Sigmoid colon (tissue), 7 donors: Measurements from ENCODE around the gene FHL3. TPM values are rescaled to one million over a fixed set of nuclear protein-coding genes. Genes with fewer than 3 reads are reported as not detected.

Experiments
- DNase-seq: peaks from one replicate; pipeline ENCODE4 v3.0.0-alpha.2; 2019
- H3K27ac ChIP-seq, 4 donors: fragments of 200-600 bp; sonication (generic); one replicate each; pipeline ENCODE4 v1.5.1; 2016 to 2019; ENCODE audit warnings: mild to moderate bottlenecking in 1 of 4
- H3K27me3 ChIP-seq, 3 donors: fragments of 200-600 bp; sonication (generic); one replicate each; pipeline ENCODE4 v1.5.1; 2019; ENCODE audit warnings: mild to moderate bottlenecking in 1 of 3
- H3K36me3 ChIP-seq, 4 donors: fragments of 200-600 bp; sonication (generic); one replicate each; pipeline ENCODE4 v1.5.1; 2016 to 2019
- H3K4me1 ChIP-seq, 4 donors: fragments of 200-600 bp; sonication (generic); one replicate each; pipeline ENCODE4 v1.5.1; 2017 to 2019
- H3K4me3 ChIP-seq, 4 donors: fragments of 200-600 bp; sonication (generic); one replicate each; pipeline ENCODE4 v1.5.1; 2017 to 2019; ENCODE audit warnings: mild to moderate bottlenecking in 2 of 4, moderate library complexity in 1 of 4
- H3K9me3 ChIP-seq, 4 donors: fragments of 200-600 bp in 3 of 4; sonication (generic) in 3 of 4; one replicate each; pipeline versions ENCODE4 v1.5.1 to v1.6.1; 2013 to 2019
- CTCF ChIP-seq, 4 experiments: fragments of 450-650 bp in 3 of 4; fragments of 200-600 bp in 1 of 4; IDR thresholded peaks; one replicate each; pipeline ENCODE4 v1.5.1; 2016 to 2019; ENCODE audit warnings: antibody characterized with exemption in 4 of 4, mild to moderate bottlenecking in 3 of 4, moderate library complexity in 2 of 4
- EP300 ChIP-seq, 4 donors: sonication (generic); formaldehyde crosslinking; IDR thresholded peaks; one replicate each; pipeline ENCODE4 v1.6.1; 2017; ENCODE audit warnings: antibody characterized with exemption in 4 of 4
- POLR2A ChIP-seq, 2 donors: fragments of 450-650 bp; IDR thresholded peaks; one replicate each; pipeline ENCODE4 v1.6.1; 2016; ENCODE audit warnings: antibody characterized with exemption in 2 of 2, mild to moderate bottlenecking in 2 of 2, moderate library complexity in 2 of 2
- POLR2AphosphoS5 ChIP-seq, 4 donors: sonication (generic); formaldehyde crosslinking; IDR thresholded peaks; one replicate each; pipeline ENCODE4 v1.6.1; 2017; ENCODE audit warnings: antibody characterized with exemption in 4 of 4
- WGBS, 2 donors: extraction: QIAGEN DNeasy Blood & Tissue Kit; methylation state at CpG; one replicate each; pipeline ENCODE4 v1.1.7; 2013; 5-methylcytosine and 5-hydroxymethylcytosine counted together
- intact Hi-C: fragments of 100-400 bp; cut with DNase I; formaldehyde crosslinking; loops from one replicate; pipeline ENCODE4 v1.15.1; 2023
- polyA plus RNA-seq, 3 donors: library from polyadenylated mRNA; stranded (reverse); fragments of 200-250 nt; gene quantifications; one replicate each; pipeline ENCODE4 v1.2.3, GENCODE V29; 2013
- total RNA-seq, 4 donors: library from RNA; depleted of rRNA; stranded (reverse); fragments of >200 nt; gene quantifications; one replicate each; pipeline ENCODE4 v1.1.0, GENCODE V29; 2016
- donor health status: healthy with polysubstance abuse.
- donor health status: Bipolar disorder and iron deficiency.
- donor health status: healthy.

The FHL3 gene
- total and polyA plus RNA-seq, 7 donors: 2.5 to 76.4 (median 38.9) TPM

GRCh38 chr1:38028105-38028591 lies 22.8 kb upstream of the FHL3 start:
- no peaks in the 10 kb centered on the region for H3K27me3 ChIP-seq
- TF ChIP-seq CTCF (IDR thresholded peaks at IDR 0.05): no peak
- no peak for TF ChIP-seq POLR2A (IDR thresholded peaks at IDR 0.05)
- TF ChIP-seq EP300 (IDR thresholded peaks at IDR 0.05): no peak
- no peak for TF ChIP-seq POLR2AphosphoS5 (IDR thresholded peaks at IDR 0.05)
- 59 to 77% methylated on average over 3 of the region's 3 CpGs for WGBS, 2 donors
- H3K9me3 ChIP-seq: no peaks in the 10 kb centered on the region
- peaks cover 13 to 35% (median 32%) of the 10 kb centered on the region in 4 donors for H3K36me3 ChIP-seq
- H3K27ac ChIP-seq: no peak overlapping the region
- intact Hi-C loops: no loop called here
- H3K4me1 ChIP-seq: peaks cover 0 to 28% (median 22%) of the 10 kb centered on the region in 4 donors
- H3K4me3 ChIP-seq: no peak overlapping the region
- no peak for DNase-seq

- peaks cover 0 to 28% (median 22%) of the 10 kb centered on the region in 4 donors for H3K4me1 ChIP-seq
- WGBS, 2 donors: 86 to 89% methylated on average over 19 of the region's 19 CpGs
- H3K27ac ChIP-seq: no peak overlapping the region
- no peaks in the 10 kb centered on the region for H3K27me3 ChIP-seq
- intact Hi-C loops: no loop called here
- H3K4me3 ChIP-seq: no peak overlapping the region
- no peak for TF ChIP-seq EP300 (IDR thresholded peaks at IDR 0.05)
- no peak for TF ChIP-seq CTCF (IDR thresholded peaks at IDR 0.05)
- no peak for TF ChIP-seq POLR2AphosphoS5 (IDR thresholded peaks at IDR 0.05)
- TF ChIP-seq POLR2A (IDR thresholded peaks at IDR 0.05): no peak
- no peaks in the 10 kb centered on the region for H3K9me3 ChIP-seq
- peaks cover 20 to 42% (median 39%) of the 10 kb centered on the region in 4 donors for H3K36me3 ChIP-seq
- peak; percentile 57 for DNase-seq
Measured at GRCh38 chr1:38027201-38028104, 22.1 kb upstream of the FHL3 start.

GRCh38 chr1:38026592-38027200 lies 21.4 kb upstream of the FHL3 start:
- Histone ChIP-seq H3K9me3 (no peaks in the 10 kb centered on the region), H3K4me3 (no peak overlapping the region), H3K27ac (no peak overlapping the region), H3K4me1 (peaks cover 0 to 28% (median 22%) of the 10 kb centered on the region in 4 donors), H3K36me3 (peaks cover 22 to 50% (median 45%) of the 10 kb centered on the region in 4 donors), H3K27me3 (no peaks in the 10 kb centered on the region)
- intact Hi-C loops: no loop called here
- WGBS, 2 donors: 83 to 84% methylated on average over 8 of the region's 8 CpGs
- TF ChIP-seq EP300 (IDR thresholded peaks at IDR 0.05): no peak
- TF ChIP-seq CTCF (IDR thresholded peaks at IDR 0.05): peak in 2 of 4 experiments; percentile 28 to 33
- DNase-seq: no peak

- intact Hi-C loops: no loop called here
- DNase-seq: no peak
- H3K4me1 ChIP-seq: peaks cover 0 to 25% (median 20%) of the 10 kb centered on the region in 4 donors
- 93 to 94% methylated on average over 6 of the region's 6 CpGs for WGBS, 2 donors
- peaks cover 22 to 58% (median 55%) of the 10 kb centered on the region in 4 donors for H3K36me3 ChIP-seq
- H3K4me3 ChIP-seq: no peak overlapping the region
- no peak overlapping the region for H3K27ac ChIP-seq
- H3K27me3 ChIP-seq: no peaks in the 10 kb centered on the region
- no peak for TF ChIP-seq EP300 (IDR thresholded peaks at IDR 0.05)
- TF ChIP-seq CTCF (IDR thresholded peaks at IDR 0.05): no peak
- no peak for TF ChIP-seq POLR2A (IDR thresholded peaks at IDR 0.05)
- no peak for TF ChIP-seq POLR2AphosphoS5 (IDR thresholded peaks at IDR 0.05)
- no peaks in the 10 kb centered on the region for H3K9me3 ChIP-seq
Measured at GRCh38 chr1:38025664-38026063, 20.4 kb upstream of the FHL3 start.
